MM.1S (cell line): ENCODE data around the gene GFRA1.

ENCODE experiments used
- DNase-seq: peaks from one replicate; pipeline ENCODE4 v3.0.0-alpha.2; 2015
- H2AFZ ChIP-seq: fragments of 300-600 bp; sonication (generic); 2 replicates; pipeline ENCODE4 v1.6.0; 2016; ENCODE audit warnings: antibody characterized with exemption, low read length
- H3F3A ChIP-seq: fragments of 300-600 bp; sonication (generic); 2 replicates; pipeline ENCODE4 v1.6.1; 2016; ENCODE audit warnings: mild to moderate bottlenecking, antibody characterized with exemption, low read length, moderate library complexity, mixed read lengths; ENCODE audit not compliant: insufficient read depth
- H3K27ac ChIP-seq: fragments of 300-600 bp; sonication (generic); 2 replicates; pipeline ENCODE4 v1.5.1; 2016; ENCODE audit warnings: mild to moderate bottlenecking, low read length
- H3K27me3 ChIP-seq: fragments of 300-600 bp; sonication (generic); replicated peaks from 2 replicates; pipeline ENCODE4 v1.6.0; 2016; ENCODE audit warnings: low read length; ENCODE audit not compliant: insufficient read depth
- H3K36me3 ChIP-seq: fragments of 300-600 bp; sonication (generic); replicated peaks from 2 replicates; pipeline ENCODE4 v1.6.1; 2016; ENCODE audit warnings: mild to moderate bottlenecking, low read length, mixed read lengths; ENCODE audit not compliant: insufficient read depth
- H3K4me1 ChIP-seq: fragments of 300-600 bp; sonication (generic); 2 replicates; pipeline ENCODE4 v1.6.1; 2016; ENCODE audit warnings: low read length, mixed read lengths
- H3K4me2 ChIP-seq: fragments of 300-600 bp; sonication (generic); 2 replicates; pipeline ENCODE4 v1.6.0; 2016; ENCODE audit warnings: low read depth, low read length
- H3K4me3 ChIP-seq: fragments of 300-600 bp; sonication (generic); 2 replicates; pipeline ENCODE4 v1.5.1; 2016; ENCODE audit warnings: low read length, mixed read lengths
- H3K79me2 ChIP-seq: fragments of 300-600 bp; sonication (generic); 2 replicates; pipeline ENCODE4 v1.6.1; 2016; ENCODE audit warnings: mixed run types, low read length, mixed read lengths
- H3K9ac ChIP-seq: fragments of 300-600 bp; sonication (generic); 2 replicates; pipeline ENCODE4 v1.6.1; 2016; ENCODE audit warnings: low read length, mixed read lengths
- H3K9me2 ChIP-seq: fragments of 300-600 bp; sonication (generic); replicated peaks from 2 replicates; pipeline ENCODE4 v1.6.1; 2016; ENCODE audit warnings: mild to moderate bottlenecking, low read length, mixed read lengths; ENCODE audit not compliant: insufficient read depth
- H3K9me3 ChIP-seq: fragments of 300-600 bp; sonication (generic); replicated peaks from 2 replicates; pipeline ENCODE4 v1.6.1; 2016; ENCODE audit warnings: mild to moderate bottlenecking, low read length, mixed read lengths; ENCODE audit not compliant: insufficient read depth
- H4K20me1 ChIP-seq: fragments of 300-600 bp; sonication (generic); 2 replicates; pipeline ENCODE4 v1.6.1; 2016; ENCODE audit warnings: mild to moderate bottlenecking, low read length, moderate library complexity, mixed read lengths; ENCODE audit not compliant: insufficient read depth
- EZH2 ChIP-seq: fragments of 300-600 bp; sonication (generic); optimal IDR thresholded peaks from 2 replicates; pipeline ENCODE3; 2017; ENCODE audit warnings: low read depth, mild to moderate bottlenecking, antibody characterized with exemption, low read length, mixed read lengths
- EZH2phosphoT487 ChIP-seq: fragments of 300-600 bp; sonication (generic); IDR thresholded peaks from 2 replicates; pipeline ENCODE4 v1.6.1; 2018; ENCODE audit warnings: antibody characterized with exemption, low read length
- TF ChIP-seq, protein P1 (sequence below): fragments of 300-600 bp; sonication (generic); IDR thresholded peaks from 2 replicates; pipeline ENCODE4 v1.5.1; 2016; ENCODE audit warnings: antibody characterized with exemption, low read length, mixed read lengths

Gene GFRA1

DNA sequence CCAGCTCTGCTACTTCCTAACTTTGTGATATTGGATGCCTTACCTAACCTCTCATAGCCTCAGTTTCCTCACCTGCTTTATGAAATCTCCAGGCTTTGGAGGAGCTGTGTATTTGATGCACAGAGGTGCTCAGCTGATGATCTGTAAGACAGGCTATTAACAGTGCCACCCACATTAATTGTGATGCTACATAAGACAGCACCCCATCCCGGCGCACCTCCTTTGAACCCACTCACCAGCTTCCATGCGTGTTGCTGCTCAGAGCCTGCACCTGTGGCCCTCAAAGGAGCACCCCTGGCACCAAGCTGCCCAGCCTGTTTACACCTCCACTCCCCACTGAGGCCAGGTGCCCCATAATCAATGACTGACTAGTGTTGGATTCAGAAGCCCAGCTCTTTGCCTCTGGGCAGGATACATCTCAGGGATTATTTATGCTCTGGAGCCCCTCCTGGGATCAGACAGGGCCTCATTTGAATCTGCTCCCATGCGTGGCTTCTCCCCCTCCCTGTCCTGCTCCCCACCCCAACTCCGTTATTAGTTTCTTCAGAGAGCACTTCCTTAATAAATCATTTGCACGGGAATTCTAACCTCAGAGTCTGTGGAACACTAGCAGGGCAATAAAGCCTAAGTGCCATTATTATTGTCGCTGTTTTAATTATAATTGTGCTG lies 87.7 kb downstream of the GFRA1 start:
- H2AFZ ChIP-seq: no peak overlapping the region
- H3K4me1 ChIP-seq: no peaks in the 10 kb centered on the region
- no peaks in the 10 kb centered on the region for H3K9me3 ChIP-seq
- TF ChIP-seq EZH2: no peak
- TF ChIP-seq, protein P1, sequence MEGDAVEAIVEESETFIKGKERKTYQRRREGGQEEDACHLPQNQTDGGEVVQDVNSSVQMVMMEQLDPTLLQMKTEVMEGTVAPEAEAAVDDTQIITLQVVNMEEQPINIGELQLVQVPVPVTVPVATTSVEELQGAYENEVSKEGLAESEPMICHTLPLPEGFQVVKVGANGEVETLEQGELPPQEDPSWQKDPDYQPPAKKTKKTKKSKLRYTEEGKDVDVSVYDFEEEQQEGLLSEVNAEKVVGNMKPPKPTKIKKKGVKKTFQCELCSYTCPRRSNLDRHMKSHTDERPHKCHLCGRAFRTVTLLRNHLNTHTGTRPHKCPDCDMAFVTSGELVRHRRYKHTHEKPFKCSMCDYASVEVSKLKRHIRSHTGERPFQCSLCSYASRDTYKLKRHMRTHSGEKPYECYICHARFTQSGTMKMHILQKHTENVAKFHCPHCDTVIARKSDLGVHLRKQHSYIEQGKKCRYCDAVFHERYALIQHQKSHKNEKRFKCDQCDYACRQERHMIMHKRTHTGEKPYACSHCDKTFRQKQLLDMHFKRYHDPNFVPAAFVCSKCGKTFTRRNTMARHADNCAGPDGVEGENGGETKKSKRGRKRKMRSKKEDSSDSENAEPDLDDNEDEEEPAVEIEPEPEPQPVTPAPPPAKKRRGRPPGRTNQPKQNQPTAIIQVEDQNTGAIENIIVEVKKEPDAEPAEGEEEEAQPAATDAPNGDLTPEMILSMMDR: no peak
- TF ChIP-seq EZH2phosphoT487: no peak
- DNase-seq: no peak
- H3K9ac ChIP-seq: no peak overlapping the region
- H3F3A ChIP-seq: no peaks in the 10 kb centered on the region
- H3K36me3 ChIP-seq: no peaks in the 10 kb centered on the region
- no peaks in the 10 kb centered on the region for H3K27me3 ChIP-seq
- no peaks in the 10 kb centered on the region for H3K79me2 ChIP-seq
- no peak overlapping the region for H3K4me3 ChIP-seq
- H4K20me1 ChIP-seq: no peaks in the 10 kb centered on the region
- no peaks in the 10 kb centered on the region for H3K9me2 ChIP-seq
- no peak overlapping the region for H3K4me2 ChIP-seq
- H3K27ac ChIP-seq: no peak overlapping the region

GRCh38 chr10:116184512-116184794 lies 88.6 kb downstream of the GFRA1 start:
- no peak overlapping the region for H2AFZ ChIP-seq
- no peaks in the 10 kb centered on the region for H3K36me3 ChIP-seq
- no peak overlapping the region for H3K27ac ChIP-seq
- H3K4me1 ChIP-seq: no peaks in the 10 kb centered on the region
- TF ChIP-seq EZH2 (no peak), EZH2phosphoT487 (no peak)
- TF ChIP-seq, protein P1: no peak
- H3K9ac ChIP-seq: no peak overlapping the region
- no peaks in the 10 kb centered on the region for H4K20me1 ChIP-seq
- no peaks in the 10 kb centered on the region for H3K79me2 ChIP-seq
- H3F3A ChIP-seq: no peaks in the 10 kb centered on the region
- no peaks in the 10 kb centered on the region for H3K9me3 ChIP-seq
- DNase-seq: no peak
- no peaks in the 10 kb centered on the region for H3K9me2 ChIP-seq
- no peak overlapping the region for H3K4me3 ChIP-seq
- H3K4me2 ChIP-seq: no peak overlapping the region
- H3K27me3 ChIP-seq: no peaks in the 10 kb centered on the region

- Histone ChIP-seq H2AFZ (no peak overlapping the region), H3K4me1 (no peaks in the 10 kb centered on the region), H3K9me2 (no peaks in the 10 kb centered on the region), H3K27me3 (no peaks in the 10 kb centered on the region), H4K20me1 (no peaks in the 10 kb centered on the region), H3F3A (no peaks in the 10 kb centered on the region), H3K4me2 (no peak overlapping the region), H3K9ac (no peak overlapping the region), H3K9me3 (no peaks in the 10 kb centered on the region), H3K27ac (no peak overlapping the region), H3K36me3 (no peaks in the 10 kb centered on the region), H3K4me3 (no peak overlapping the region), H3K79me2 (no peaks in the 10 kb centered on the region)
- no peak for DNase-seq
- no peak for TF ChIP-seq EZH2phosphoT487
- TF ChIP-seq EZH2: no peak
- TF ChIP-seq, protein P1: no peak
Observed at GRCh38 chr10:116183733-116184511, 89.1 kb downstream of the GFRA1 start.
